Mesenchymal stem cell (in vitro differentiated cells and primary cell): Measurements from ENCODE around the gene RPS2.

ENCODE experiments used
- DNase-seq: peaks from one replicate; pipeline ENCODE4 v3.0.0-alpha.2; 2013
- H2AFZ ChIP-seq: one replicate; pipeline ENCODE4 v1.6.1; 2013; ENCODE audit warnings: low read depth, mild to moderate bottlenecking, control low read depth, inconsistent platforms, low read length, moderate library complexity
- H2AK5ac ChIP-seq: 2 replicates; pipeline ENCODE4 v1.6.1; 2013; ENCODE audit warnings: low read length, moderate library complexity, mild to moderate bottlenecking, inconsistent platforms; ENCODE audit not compliant: severe bottlenecking
- H2BK120ac ChIP-seq: one replicate; pipeline ENCODE4 v1.6.1; 2013; ENCODE audit warnings: low read depth, mild to moderate bottlenecking, inconsistent platforms, low read length, moderate library complexity
- H2BK12ac ChIP-seq, 2 experiments: one replicate each; pipeline ENCODE4 v1.6.1; 2013; ENCODE audit warnings: inconsistent platforms in 2 of 2, low read length in 2 of 2, mild to moderate bottlenecking in 2 of 2, moderate library complexity in 2 of 2, control low read depth in 1 of 2
- H2BK15ac ChIP-seq: one replicate; pipeline ENCODE4 v1.6.1; 2013; ENCODE audit warnings: mild to moderate bottlenecking, low read depth, inconsistent platforms; ENCODE audit not compliant: poor library complexity, severe bottlenecking
- H2BK5ac ChIP-seq: 2 replicates; pipeline ENCODE4 v1.6.1; 2013; ENCODE audit warnings: low read depth, mild to moderate bottlenecking, low read length, control low read depth, inconsistent platforms; ENCODE audit not compliant: poor library complexity, severe bottlenecking
- H3K14ac ChIP-seq, 2 experiments: one replicate each; pipeline ENCODE4 v1.6.1; 2013; ENCODE audit warnings: inconsistent platforms in 2 of 2, low read length in 2 of 2, control low read depth in 1 of 2, mild to moderate bottlenecking in 1 of 2, moderate library complexity in 1 of 2
- H3K18ac ChIP-seq, 2 experiments: one replicate each; pipeline ENCODE4 v1.6.1; 2013; ENCODE audit warnings: inconsistent platforms in 2 of 2, low read length in 2 of 2, control low read depth in 1 of 2, low read depth in 1 of 2, mild to moderate bottlenecking in 1 of 2
- H3K23ac ChIP-seq, 2 experiments: one replicate each; pipeline ENCODE4 v1.6.1; 2013; ENCODE audit warnings: inconsistent platforms in 2 of 2, low read length in 2 of 2, mild to moderate bottlenecking in 2 of 2, moderate library complexity in 2 of 2, control low read depth in 1 of 2
- H3K27ac ChIP-seq: 2 replicates; pipeline ENCODE4 v1.5.1; 2013; ENCODE audit warnings: mild to moderate bottlenecking, moderate library complexity, low read length, control low read depth, inconsistent platforms; ENCODE audit not compliant: poor library complexity, severe bottlenecking
- H3K27me3 ChIP-seq, 2 experiments: 2 replicates each; pipeline versions ENCODE4 v1.6.1 to v1.7.0; 2013; ENCODE audit warnings: low read length in 2 of 2, mild to moderate bottlenecking in 2 of 2, moderate library complexity in 2 of 2, control low read depth in 1 of 2, inconsistent platforms in 1 of 2; ENCODE audit not compliant: control insufficient read depth in 1 of 2, insufficient read depth in 1 of 2
- H3K36me3 ChIP-seq, 2 experiments: 2 replicates each; pipeline versions ENCODE4 v1.6.1 to v1.7.0; 2013; ENCODE audit warnings: low read length in 2 of 2, control low read depth in 1 of 2, inconsistent platforms in 1 of 2, low read depth in 1 of 2, mild to moderate bottlenecking in 1 of 2; ENCODE audit not compliant: insufficient read depth in 2 of 2, control insufficient read depth in 1 of 2
- H3K4ac ChIP-seq, 2 experiments: one replicate each; pipeline ENCODE4 v1.6.1; 2013; ENCODE audit warnings: inconsistent platforms in 2 of 2, low read length in 2 of 2, mild to moderate bottlenecking in 2 of 2, moderate library complexity in 2 of 2, control low read depth in 1 of 2, low read depth in 1 of 2
- H3K4me1 ChIP-seq: 2 replicates; pipeline ENCODE4 v1.6.1; 2013; ENCODE audit warnings: low read depth, low read length, control low read depth; ENCODE audit not compliant: control insufficient read depth, insufficient read depth
- H3K4me2 ChIP-seq: 2 replicates; pipeline ENCODE4 v1.6.1; 2013; ENCODE audit warnings: low read length, mild to moderate bottlenecking, inconsistent platforms; ENCODE audit not compliant: poor library complexity, severe bottlenecking
- H3K4me3 ChIP-seq, 2 experiments: 2 replicates each; pipeline versions ENCODE4 v1.5.1 to v1.7.0; 2013; ENCODE audit warnings: low read length in 2 of 2, mild to moderate bottlenecking in 2 of 2, control low read depth in 1 of 2, low read depth in 1 of 2; ENCODE audit not compliant: insufficient read depth in 1 of 2
- H3K79me1 ChIP-seq: replicated peaks from 2 replicates; pipeline ENCODE4 v1.6.1; 2013; ENCODE audit warnings: mild to moderate bottlenecking, control low read depth, low read length, inconsistent platforms; ENCODE audit not compliant: poor library complexity, severe bottlenecking
- H3K9ac ChIP-seq: 2 replicates; pipeline ENCODE4 v1.7.0; 2013; ENCODE audit warnings: mild to moderate bottlenecking, low read length, moderate library complexity
- H3K9me3 ChIP-seq: 2 replicates; pipeline ENCODE4 v1.7.0; 2013; ENCODE audit warnings: mild to moderate bottlenecking, low read length; ENCODE audit not compliant: control insufficient read depth
- H4K8ac ChIP-seq: one replicate; pipeline ENCODE4 v1.6.1; 2013; ENCODE audit warnings: inconsistent platforms, mild to moderate bottlenecking, low read length, moderate library complexity
- H4K91ac ChIP-seq: one replicate; pipeline ENCODE4 v1.6.1; 2013; ENCODE audit warnings: mild to moderate bottlenecking, low read length, inconsistent platforms
- WGBS: methylation state at CpG from one replicate; pipeline ENCODE4 v1.1.7; 2013; ENCODE audit warnings: mixed read lengths; 5-methylcytosine and 5-hydroxymethylcytosine counted together

RPS2 gene

DNA sequence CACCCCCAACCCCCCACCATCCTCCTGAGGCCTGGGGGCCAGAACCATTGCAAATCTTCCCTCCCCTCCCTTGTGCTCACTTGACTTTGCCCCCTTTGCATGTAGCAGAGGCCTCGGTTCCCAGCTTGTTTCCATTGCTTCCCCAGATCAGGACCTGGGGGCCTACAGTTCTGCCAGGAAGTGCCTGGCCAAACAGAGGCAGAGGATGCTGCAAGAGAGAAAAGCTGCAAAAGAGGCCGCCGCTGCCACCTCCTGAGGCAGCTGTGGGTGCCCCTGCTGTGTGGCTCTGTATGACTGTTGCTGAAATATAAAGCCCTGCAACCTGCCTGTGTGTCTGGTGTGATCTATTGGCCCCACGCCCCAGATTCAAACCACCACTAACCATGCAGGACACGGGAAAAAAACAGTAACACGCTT is 3.0 kb downstream of the RPS2 start:
- peak overlapping the region; percentile 2 for H3K27ac ChIP-seq
- no peak overlapping the region for H2BK15ac ChIP-seq
- no peak overlapping the region for H2AFZ ChIP-seq
- peaks cover 32% of the 10 kb centered on the region for H3K4me1 ChIP-seq
- H2BK120ac ChIP-seq = no peak overlapping the region
- H3K9me3 ChIP-seq = peaks cover 4% of the 10 kb centered on the region
- H3K18ac ChIP-seq = no peak overlapping the region
- no peaks in the 10 kb centered on the region for H3K27me3 ChIP-seq
- no peak overlapping the region for H4K8ac ChIP-seq
- H3K79me1 ChIP-seq = peaks cover 3% of the 10 kb centered on the region
- WGBS = 40% methylated on average over 4 of the region's 6 CpGs
- H3K4me2 ChIP-seq = no peak overlapping the region
- no peak overlapping the region for H3K4ac ChIP-seq
- no peak overlapping the region for H3K23ac ChIP-seq
- no peak overlapping the region for H2BK5ac ChIP-seq
- H3K36me3 ChIP-seq = peaks cover 26 to 34% of the 10 kb centered on the region in 2 experiments
- no peak overlapping the region for H2BK12ac ChIP-seq
- no peak overlapping the region for H3K9ac ChIP-seq
- no peak for DNase-seq
- no peak overlapping the region for H2AK5ac ChIP-seq
- no peak overlapping the region for H3K14ac ChIP-seq
- H3K4me3 ChIP-seq = no peak overlapping the region
- no peak overlapping the region for H4K91ac ChIP-seq

DNA sequence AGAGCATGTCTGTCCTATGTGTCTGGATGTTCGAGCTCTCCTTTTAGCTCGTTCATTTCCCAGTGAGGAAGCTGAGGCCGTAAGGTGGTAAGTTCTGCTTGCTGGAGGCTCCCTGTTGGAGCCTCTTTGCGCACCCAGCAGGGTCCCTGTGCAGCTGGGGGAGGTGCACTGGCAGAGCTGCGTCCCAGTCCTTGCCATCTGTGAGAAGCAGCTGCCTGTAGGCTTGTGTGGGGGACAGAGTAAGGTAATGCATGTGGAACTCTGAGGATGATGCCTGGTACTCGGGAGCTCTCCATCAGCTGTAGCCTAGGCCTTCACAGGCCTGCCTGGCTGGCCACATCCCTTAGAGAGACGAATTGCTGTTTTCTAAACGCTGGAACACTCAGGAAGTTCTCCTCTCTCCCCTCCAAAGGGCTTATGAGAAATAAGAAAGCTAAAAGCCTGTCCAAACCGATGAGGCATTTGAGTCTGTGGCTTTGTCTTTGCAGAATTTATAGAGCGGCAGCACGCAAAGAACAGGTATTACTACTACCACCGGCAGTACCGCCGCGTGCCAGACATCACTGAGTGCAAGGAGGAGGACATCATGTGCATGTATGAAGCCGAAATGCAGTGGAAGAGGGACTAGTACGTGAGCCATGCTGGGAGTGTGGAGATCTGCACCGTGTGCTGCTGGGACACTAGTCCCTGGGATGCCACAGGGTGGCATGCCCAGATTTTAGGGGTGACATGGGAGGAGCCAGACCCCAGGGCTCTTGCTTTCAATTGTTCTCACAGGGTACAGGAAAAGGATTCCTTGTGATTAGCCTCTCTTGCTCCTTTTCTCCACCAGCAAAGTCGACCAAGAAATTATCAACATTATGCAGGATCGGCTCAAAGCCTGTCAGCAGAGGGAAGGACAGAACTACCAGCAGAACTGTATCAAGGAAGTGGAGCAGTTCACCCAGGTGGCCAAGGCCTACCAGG is 3.7 kb downstream of the RPS2 start:
- Histone ChIP-seq H4K8ac (peak overlapping the region; percentile 45), H3K18ac (no peak overlapping the region), H2BK5ac (no peak overlapping the region), H3K27ac (peak overlapping the region; percentile 34), H3K9me3 (peaks cover 4% of the 10 kb centered on the region), H3K4me1 (peaks cover 31% of the 10 kb centered on the region), H3K79me1 (peaks cover 2% of the 10 kb centered on the region), H3K14ac (no peak overlapping the region), H2AFZ (no peak overlapping the region), H3K36me3 (peaks cover 23 to 34% of the 10 kb centered on the region in 2 experiments), H2BK15ac (no peak overlapping the region), H3K23ac (peak overlapping the region in 1 of 2 experiments; percentile 66), H2AK5ac (no peak overlapping the region), H3K4me3 (peak overlapping the region in 1 of 2 experiments; percentile 90), H3K27me3 (peaks cover 0 to 3% of the 10 kb centered on the region in 2 experiments), H3K4me2 (peak overlapping the region; percentile 85), H3K9ac (peak overlapping the region; percentile 93), H3K4ac (no peak overlapping the region), H2BK12ac (no peak overlapping the region), H4K91ac (no peak overlapping the region), H2BK120ac (no peak overlapping the region)
- peak; percentile 58 for DNase-seq
- WGBS = 47% methylated on average over 20 of the region's 20 CpGs

DNA sequence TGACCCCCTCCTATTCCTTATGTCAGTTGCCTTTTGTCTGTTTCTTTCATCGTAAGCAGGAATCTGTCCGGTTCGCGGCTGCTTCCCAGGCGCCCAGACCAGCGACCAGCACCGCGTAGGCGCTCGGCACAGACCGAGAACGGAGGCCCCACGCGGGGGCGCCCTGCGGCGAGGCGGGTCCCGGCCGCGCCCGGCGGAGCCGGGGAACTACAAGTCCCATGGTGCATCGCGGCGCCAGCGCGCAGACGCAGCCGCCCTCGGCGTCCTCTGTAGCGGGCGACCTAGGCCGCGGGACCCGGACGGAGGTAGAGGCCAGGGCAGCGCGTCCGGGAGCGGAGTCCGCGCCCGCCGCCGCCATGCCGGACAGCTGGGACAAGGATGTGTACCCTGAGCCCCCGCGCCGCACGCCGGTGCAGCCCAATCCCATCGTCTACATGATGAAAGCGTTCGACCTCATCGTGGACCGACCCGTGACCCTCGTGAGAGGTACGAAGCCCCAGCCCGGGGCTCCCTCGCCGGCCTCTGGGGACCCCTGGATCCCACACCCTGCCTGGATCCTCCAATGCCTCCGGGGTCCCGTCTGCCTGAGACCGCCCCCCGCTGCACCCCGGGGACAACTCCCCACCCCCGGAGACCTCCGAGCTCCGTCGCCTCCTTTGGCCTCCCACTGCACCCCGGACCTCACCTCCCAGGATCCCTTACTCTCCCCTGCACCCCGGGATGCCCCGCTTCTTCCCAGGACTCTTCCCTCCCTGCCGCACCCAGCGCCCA is 5.2 kb downstream of the RPS2 start, which contains the start of gene NDUFB10:
Gene NDUFB10 (plus strand): TSS at position 270 of the 771 bp plus-strand sequence. CDS start 87 bp downstream, at position 357.
- Histone ChIP-seq H3K9ac (peak within 1 kb of the TSS; percentile 93), H3K4me1 (peaks cover 26% of the 10 kb centered on the region), H3K4me3 (peak within 1 kb of the TSS; percentile 90 to 91), H3K4me2 (peak within 1 kb of the TSS; percentile 85), H3K23ac (peak within 1 kb of the TSS in 1 of 2 experiments; percentile 98), H4K91ac (peak within 1 kb of the TSS; percentile 88), H3K36me3 (peaks cover 23 to 34% of the 10 kb centered on the region in 2 experiments), H2BK15ac (peak within 1 kb of the TSS; percentile 44), H3K79me1 (no peaks in the 10 kb centered on the region), H3K27me3 (peaks cover 0 to 3% of the 10 kb centered on the region in 2 experiments), H2BK120ac (peak within 1 kb of the TSS; percentile 27), H3K18ac (peak within 1 kb of the TSS; percentile 97 to 98), H4K8ac (peak within 1 kb of the TSS; percentile 99), H2BK12ac (peak within 1 kb of the TSS in 1 of 2 experiments; percentile 72), H3K9me3 (peaks cover 4% of the 10 kb centered on the region), H3K14ac (peak within 1 kb of the TSS; percentile 5 to 99), H3K27ac (peak within 1 kb of the TSS; percentile 34), H3K4ac (peak within 1 kb of the TSS; percentile 42 to 86), H2AFZ (peak within 1 kb of the TSS; percentile 62), H2AK5ac (peak within 1 kb of the TSS; percentile 44), H2BK5ac (peak within 1 kb of the TSS; percentile 85)
- DNase-seq = peak; percentile 88
- 1% methylated on average over 73 of the region's 79 CpGs for WGBS
